ENCODE results near the gene RIN1.

GRCh38 chr11:66291706-66292542, 44.3 kb downstream of the RIN1 start, which contains the start of gene TMEM151A:
- no peak for TF ChIP-seq CTCF (IDR thresholded peaks at IDR 0.05; ENCODE audit: low read depth, low read length)
- no peak for TF ChIP-seq POLR2A (IDR thresholded peaks at IDR 0.05; ENCODE audit: extremely low read depth, insufficient read length)

All from NB4 (cell line).